Nucleus accumbens (tissue), 56 donors: ENCODE results near the gene ATP1A1.
A peak's percentile ranks its signal among the peaks of the same experiment; 100 is the strongest.

Experiments
- DNase-seq, 56 donors: peaks; one replicate each; lab custom pipeline; 2025; lab: John Stamatoyannopoulos, UW

ATP1A1 gene

DNA sequence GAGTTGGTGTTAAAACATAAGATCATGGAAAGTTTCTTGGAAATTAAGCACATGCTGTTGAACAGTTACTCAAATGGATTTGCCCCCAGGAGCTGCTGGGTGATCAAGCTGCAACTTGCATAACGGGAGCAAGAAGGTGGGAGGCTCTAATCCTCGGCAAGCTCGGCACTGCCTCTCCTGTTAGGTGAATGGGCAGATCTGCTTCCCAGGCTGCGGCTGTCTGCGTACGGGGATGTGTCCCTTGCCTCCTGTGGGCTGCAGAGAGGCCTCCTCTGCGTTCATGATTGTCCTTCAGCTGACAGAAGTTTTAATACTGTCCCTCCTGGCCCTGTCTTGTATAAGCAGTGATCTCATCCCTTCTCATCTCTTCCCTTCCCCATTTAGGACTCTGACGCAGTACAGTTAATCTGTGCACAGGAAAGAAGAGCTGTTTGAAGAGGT, 36.7 kb downstream of the ATP1A1 start:
- peak in 21 of 56 donors; percentile 9 to 65 (median 34) for DNase-seq

- no peak for DNase-seq
Measured at GRCh38 chr1:116411784-116412479, 38.9 kb downstream of the ATP1A1 start.

DNA sequence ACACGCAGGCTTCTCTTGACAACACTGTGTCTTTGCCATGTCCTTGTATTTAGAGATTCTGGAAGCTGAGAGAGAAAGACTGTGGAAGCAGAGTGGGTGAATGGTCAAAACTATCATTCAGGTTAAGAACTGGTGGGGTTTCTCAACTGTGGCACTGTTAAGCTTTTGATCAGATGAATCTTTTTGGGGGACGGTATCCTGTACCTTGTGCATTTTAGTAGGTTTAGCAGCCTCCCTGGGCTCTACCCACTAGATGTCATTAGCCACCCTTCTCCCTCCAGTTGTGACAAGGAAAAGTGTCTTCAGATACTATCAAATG, 39.4 kb downstream of the ATP1A1 start:
- DNase-seq, result no peak

GRCh38 chr1:116412898-116413297, 39.9 kb downstream of the ATP1A1 start:
- no peak for DNase-seq

GRCh38 chr1:116413414-116413813, 40.4 kb downstream of the ATP1A1 start:
- DNase-seq, result no peak

DNA sequence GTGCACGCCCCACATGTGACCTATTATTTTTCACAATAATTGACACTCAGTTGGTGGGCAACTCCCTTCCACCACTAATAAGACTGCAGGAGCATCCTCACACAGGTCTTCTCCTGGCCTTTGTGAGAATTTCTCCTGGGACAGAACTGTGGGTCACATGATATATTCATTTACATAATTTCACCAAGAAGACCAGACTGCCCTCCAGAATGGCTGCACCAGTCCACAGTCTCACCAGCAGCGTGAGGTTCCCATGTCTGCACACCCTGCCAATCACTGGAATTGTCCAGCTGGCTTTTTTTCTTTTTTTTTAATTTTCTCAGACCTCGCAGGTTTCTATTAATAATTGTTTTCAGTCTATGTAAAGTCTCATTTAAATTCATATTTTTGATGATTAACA, 41.3 kb downstream of the ATP1A1 start:
- DNase-seq, result no peak

- DNase-seq, result no peak
Measured at GRCh38 chr1:116415200-116415698, 42.2 kb downstream of the ATP1A1 start.

DNA sequence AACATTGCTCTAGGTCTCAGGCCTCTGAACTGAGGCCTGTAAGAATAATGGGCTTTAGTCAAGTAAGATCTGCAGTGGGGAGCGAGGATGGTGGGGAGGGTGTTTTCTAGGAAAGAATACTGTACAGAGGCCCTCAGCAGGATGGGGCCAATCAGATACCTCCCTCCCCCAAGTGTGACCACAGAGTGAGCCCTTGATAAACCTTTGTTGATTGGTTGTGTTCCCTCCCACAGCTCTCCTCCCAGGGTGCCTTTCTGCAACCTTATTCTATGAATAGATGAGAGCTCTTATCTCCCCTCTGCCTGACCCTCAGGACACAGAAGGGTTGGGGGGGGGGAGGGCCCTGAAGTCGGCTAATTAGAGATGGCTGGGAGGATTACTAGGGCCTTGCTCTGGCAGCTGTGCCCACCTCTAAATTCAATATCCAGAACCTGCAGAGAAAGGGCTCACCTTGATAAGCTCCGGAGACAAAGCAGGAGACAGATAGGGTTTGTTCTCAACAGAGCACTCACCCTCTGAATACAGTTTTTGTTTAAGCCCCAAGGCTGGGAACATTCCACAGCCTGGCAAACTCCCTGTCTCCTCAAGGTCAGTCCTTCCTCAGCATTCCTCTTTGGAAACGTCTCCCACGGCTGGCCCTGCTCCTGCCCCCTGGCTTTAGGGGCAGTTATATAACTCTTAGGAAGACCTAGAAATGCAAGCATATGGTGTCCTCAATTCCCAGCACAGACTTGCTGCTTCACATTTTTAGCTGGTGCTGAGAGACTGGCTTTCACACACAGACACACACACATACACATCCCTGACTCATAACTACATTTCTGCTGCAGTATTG, 42.9 kb downstream of the ATP1A1 start:
- peak in 3 of 56 donors; percentile 17 to 20 (median 19) for DNase-seq

GRCh38 chr1:116416854-116417513, 43.9 kb downstream of the ATP1A1 start:
- no peak for DNase-seq

DNA sequence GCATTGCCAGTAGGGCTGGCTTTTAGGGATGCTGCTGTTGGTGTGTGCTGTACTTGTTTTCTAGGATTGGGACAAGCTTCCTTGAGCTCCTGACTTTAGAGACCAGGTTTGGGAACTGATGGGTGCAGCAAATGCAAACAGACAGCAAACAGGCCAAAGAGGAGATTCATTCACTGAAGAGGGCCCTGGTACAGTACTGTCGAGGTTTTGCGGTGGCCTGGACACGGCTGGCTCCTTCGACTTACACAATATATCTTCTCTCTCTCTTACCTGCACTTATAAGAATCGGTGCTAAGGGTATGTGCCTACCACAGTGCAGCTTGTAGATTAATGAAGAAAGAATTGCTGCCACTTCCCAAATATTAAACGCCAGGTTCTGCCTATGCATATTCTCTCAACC, 44.6 kb downstream of the ATP1A1 start:
- DNase-seq, result no peak

DNA sequence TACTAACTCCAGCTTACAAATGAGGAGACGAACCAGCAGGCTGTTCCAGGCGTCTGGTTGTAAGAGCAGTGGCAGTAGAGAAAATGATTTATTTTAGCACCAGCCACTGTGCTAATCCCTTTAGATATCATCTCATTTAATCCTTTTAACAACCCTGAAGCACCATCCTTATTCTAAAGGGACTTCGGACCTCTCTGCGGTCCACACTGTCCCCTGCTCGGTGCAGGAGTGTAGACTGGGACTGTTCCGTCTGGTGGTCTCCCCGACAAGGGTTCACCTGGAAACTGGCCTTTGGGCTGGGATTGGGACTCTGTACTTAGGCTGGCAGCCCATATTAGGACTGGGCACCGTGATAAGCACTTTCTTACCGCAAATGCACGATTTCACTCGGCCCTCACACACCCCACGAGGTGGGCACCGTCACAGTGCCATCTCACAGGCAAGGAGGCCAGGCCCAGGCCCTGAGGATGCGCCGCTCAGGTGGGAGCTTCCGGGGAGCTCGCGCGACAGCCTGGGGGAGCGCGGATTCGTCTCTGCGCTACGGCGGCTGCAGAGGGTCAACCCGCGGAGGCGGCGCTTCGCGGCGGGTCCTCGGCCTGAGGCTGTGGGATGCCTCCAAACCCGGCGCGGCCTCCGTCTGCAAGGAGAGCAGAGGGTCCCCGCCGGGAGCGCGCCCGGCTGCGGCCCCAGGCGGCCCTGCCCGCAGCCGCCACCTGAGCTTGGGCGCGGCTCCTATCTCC, 45.2 kb downstream of the ATP1A1 start:
- peak in 55 of 56 donors; percentile 32 to 88 (median 73) for DNase-seq

GRCh38 chr1:116420417-116421200, 47.6 kb downstream of the ATP1A1 start:
- DNase-seq, result no peak

GRCh38 chr1:116424438-116424837, 51.4 kb downstream of the ATP1A1 start:
- DNase-seq, result no peak

- no peak for DNase-seq
Measured at GRCh38 chr1:116424863-116425262, 51.8 kb downstream of the ATP1A1 start.

DNA sequence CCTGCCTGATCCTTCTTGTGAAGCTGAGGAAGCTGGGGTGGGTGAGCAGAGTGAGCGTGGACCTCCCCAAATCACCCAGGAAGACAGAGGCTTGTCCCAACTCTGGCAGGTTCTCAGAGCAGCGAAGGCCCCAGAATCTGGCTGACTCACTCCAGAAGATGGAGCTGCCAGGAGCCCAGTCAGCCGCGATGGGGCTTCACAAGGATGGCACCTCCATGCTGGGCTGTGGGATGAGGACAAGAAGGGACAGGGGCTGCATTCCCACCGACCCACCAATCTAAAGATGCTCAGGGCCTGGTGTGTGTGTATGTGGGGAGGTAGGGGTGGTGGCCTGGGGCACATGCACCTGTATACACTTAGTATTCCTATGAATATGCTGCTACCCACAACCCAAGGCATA, 52.9 kb downstream of the ATP1A1 start:
- no peak for DNase-seq

- DNase-seq, result peak in 16 of 56 donors; percentile 12 to 56 (median 28)
Measured at GRCh38 chr1:116426401-116426800, 53.4 kb downstream of the ATP1A1 start.

GRCh38 chr1:116428576-116428975, 55.5 kb downstream of the ATP1A1 start:
- DNase-seq, result no peak

DNA sequence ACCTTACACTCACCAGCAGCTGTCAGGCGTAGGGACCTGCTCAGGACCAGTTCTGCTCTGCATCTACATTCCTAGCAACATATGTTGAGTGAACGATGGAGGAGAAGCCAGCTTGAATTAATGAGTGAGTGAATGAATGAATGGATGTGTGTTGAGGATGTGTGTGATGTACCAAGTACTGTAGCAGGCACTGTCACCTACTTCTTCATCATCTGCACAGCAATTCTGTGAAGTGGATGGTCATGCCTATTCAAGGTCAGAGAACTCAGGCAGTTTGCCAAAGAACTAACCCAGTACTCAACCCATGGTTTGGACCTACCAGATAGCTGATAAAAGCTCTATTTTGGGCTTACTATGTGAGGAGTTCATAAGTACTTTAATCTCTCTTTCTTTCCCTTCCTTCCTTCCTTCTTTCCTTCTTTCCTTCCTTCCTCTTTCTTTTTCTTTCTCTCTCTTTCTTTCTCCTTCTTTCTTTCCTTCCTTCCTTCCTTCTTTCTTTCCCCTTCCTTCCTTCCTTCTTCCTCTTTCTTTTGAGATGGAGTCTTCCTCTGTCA, 56.9 kb downstream of the ATP1A1 start:
- no peak for DNase-seq

GRCh38 chr1:116431870-116432500, 58.9 kb downstream of the ATP1A1 start:
- no peak for DNase-seq
